ENCODE results near the gene TRIM14.
A peak's percentile ranks its signal among the peaks of the same experiment; 100 is the strongest.
"Not testable (repeated sequence)": the region's sequence is repeated elsewhere in the genome, so short reads cannot be mapped to it uniquely, and the experiment has no call there.

The TRIM14 gene

DNA sequence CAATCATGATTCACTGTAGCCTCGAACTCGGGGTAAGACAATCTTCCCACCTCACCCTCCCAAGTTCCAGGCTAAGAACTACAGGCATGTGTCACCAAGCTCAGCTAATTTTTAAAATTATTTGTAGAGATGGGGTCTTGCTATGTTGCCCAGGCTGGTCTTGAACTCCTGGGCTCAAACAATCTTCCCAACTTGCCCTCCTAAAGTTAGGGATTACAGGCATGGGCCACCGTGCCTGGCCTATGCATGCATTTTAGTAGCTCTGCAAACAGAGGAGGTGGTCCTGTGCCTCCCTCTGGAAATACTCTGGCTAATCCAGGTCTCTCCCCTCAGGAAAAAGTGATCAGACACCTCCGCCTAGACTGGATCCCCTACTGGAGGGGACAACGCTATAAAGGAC is 21.5 kb upstream of the TRIM14 start:
- DNase-seq, result no peak

DNA sequence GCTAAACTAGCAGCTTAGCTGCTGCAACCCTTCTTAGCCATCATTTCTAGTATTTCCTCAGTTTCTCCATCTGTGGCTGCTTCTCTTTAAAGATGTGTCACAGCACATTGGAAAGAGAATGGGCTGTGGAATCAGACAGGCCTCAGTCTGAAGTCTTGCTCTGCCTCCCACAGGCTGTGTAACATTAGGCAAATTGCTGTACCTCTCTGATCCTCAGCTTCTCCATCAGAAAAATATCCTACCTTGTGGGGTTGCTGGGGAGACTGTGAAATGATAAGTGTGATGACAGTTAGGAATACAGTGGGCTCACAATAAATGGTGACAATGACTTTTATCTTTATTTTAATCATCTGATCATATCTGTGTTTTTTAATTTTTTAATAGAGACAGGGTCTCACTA is 17.5 kb upstream of the TRIM14 start:
- no peak for DNase-seq

DNA sequence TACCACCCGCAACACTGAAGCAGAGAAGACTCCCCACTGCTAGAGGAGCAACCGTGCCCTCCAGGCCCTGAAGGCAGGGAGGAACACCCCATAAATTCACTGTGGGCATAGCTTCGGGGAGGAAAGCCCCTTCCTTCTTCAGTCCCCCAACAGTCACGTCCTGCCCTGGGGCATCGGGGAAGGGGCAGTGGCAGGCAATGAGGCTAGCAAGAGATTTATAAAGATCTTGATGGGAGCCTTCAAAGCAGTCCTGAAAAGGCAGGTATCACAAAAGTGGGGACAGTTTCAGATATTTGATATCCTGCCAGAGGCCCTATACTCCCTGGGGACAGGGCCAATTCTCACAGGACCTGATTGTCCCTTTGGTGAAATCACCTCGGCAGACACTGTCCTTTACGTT is 16.9 kb upstream of the TRIM14 start:
- DNase-seq, result no peak

DNA sequence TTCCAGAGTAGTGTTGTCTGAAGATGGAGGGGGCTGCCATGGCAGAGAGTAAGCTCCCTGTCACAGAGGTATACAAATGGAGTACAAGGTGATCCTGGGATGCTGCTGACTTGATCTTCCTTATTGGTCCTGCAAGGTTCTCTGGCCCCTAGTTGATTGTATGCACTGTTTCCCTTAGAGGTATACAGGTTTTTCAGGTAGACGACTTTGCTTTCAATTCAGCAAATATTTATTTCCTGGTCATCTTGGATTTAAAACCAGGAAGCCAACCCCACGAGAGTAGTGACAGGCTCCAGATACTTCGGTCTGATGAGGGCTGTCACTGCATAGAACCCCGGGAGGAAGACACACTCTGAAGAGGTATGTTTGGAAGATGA is 16.5 kb upstream of the TRIM14 start:
- DNase-seq, result no peak

DNA sequence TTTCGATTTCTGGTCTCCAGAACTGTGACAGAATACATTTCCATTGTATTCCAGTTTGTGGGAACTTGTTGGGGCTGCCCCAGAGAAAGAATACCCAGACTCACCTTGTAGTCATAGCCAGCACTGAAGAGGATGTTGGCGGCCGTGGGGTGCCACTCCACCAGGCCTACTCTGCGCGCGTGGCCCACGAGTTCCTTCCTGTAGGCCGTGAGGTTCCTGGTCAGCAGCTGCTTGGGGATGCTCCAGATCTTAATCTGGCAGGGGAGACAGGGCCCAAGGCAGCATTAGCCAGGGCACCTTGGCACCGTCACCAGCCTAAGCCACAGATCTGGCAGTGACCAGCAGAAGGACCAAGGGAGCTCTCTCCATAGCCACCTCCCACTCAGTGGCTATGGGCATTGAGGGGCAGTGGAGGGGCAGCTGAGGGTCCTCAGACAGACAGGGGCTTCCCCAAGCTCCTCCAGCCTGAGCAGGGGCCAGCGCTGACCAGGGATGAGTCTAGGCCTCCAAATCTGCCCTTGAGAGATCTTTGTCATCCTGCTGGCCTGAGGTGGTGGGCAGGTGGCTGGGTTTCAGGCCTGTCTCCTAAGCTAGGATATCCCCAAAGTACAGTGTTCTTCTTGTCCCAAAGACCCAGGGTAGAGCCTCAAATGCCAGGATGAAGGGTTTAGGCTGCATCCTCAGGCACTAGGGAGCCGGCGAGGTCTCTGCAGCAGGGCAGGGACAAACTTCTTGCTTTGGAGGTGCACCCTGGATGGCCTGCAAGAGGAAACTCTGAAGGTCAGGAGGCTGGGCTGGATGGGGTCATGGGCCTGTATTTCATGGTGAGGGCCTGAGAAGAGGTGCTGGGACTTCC is 15.9 kb upstream of the TRIM14 start:
- DNase-seq, result no peak

DNA sequence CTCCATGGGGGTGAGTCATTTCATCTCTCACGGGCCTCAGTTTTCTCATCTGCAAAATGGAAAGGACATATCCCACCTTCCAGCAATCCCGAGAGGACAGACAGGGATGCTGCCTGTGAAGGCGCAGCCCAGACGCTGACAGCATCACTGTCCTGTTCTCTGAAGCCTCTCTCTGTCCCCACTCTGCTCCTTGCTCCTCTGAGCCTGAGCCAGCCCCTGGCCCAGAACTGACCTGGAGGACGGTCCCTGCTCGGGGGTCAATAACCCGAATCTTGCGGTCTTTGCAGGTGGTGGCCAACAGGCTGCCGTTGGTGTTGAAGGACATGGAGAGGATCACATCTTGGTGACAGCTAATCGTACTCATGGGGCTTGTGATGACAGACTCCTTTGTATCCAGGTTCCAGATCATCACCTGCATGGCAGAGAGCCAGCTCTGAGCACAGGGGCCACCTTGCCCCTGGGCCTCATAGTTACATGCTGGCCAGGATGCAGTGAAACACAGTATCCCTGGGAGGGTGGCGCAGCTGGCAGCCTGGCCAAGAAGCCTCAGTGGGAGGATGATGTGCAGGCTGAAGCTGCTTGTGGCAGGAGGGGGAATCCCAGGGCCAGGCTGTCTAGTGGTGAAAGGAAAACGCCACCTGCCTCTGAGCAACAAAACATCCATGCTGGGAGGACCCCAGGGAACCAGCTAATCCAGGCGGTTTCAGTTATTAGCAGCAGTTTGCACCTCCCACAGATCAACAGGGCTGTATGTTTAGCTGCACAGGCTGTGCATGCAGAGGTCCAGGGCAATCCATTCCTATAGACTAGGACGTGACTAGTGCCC is 14.0 kb upstream of the TRIM14 start:
- DNase-seq, result no peak

DNA sequence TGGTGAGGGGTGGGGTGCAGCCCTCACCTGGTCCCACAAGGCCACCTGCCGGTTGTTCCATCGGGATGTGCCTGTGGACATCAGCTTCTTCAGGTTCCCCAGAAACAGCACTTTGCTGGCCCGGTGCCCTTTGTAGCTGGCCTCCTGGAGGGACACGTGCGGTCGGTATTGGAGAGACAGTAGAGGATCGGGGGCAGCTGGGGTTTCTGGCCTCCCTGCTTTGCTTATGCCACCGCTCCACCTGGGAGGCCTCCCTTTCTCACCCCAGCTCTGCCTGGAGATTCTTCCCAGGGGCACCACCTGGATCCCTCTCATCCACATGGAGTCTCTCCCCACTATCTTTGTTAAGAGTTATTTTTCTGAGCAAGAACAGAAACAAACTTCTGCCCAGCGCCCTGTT is 13.1 kb upstream of the TRIM14 start:
- DNase-seq, result no peak

DNA sequence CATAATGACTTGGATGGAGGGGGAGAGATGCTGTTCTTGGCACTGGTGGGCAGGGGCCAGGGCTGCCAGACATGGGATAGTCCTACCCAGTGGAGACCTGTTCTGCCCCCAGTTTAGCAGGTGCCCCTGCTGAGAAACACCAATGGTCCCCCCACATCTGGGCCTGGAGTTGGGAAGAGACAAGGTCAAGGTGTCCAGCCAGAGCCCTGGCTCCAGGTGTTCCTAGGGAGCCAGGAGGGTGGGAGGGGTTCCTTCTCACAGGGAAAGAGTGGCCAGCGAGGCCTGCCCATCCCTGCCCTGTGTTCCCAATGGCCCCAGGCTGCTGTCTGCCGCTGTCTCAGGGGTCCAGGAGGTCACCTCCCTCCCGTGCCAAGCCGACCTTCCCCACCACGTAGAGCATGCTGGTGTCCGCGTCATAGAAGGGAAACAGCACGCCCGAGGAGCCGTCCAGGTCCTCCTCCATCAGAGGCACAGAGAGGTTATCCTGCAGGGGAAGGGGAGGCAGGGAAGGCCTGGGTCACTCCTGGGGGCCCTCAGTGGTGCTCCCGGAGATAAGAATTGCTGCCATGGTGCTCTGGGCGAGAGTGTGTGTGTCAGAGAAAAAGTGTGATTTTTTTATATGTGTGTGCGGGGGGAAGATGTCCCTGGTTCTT is 11.7 kb upstream of the TRIM14 start:
- no peak for DNase-seq

DNA sequence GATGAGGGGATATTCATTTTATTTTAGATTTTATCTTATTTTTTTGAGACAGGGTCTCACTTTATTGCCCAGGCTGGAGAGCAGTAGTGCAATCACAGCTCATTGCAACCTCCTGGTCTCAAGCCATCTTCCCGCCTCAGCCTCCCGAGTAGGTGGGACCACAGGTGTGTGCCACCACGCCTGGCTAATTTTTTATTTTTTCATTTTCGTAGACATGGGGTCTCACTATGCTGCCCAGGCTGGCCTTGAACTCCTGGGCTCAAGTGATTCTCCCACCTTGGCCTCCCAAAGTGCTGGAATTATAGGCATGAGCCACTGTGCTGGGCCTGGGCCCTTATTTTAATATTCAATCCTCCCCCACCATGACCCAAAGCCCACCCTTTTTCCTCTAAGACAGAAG is 11.0 kb upstream of the TRIM14 start:
- DNase-seq, result not testable (repeated sequence)

DNA sequence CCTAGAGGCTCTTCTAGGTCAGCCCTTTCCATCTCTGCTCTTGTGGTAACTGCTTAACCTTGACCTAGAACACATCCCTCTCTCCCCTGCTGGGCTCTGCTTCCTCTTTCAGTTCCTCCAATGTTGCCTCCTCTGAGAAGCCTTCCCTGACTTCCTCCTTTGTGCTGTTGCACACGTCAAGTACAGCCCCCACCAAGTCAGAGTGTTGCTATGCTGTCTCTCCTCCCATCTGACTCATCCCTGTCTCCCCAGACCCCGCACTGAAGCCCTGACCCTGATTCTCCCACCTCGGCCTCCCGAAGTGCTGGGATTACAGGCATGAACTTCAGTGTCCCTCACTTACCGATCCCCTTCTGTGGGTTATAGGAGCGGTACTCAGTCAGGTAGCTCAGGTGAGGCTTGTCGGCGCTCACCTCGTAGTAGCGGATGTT is 10.4 kb upstream of the TRIM14 start:
- DNase-seq, result peak; percentile 94

DNA sequence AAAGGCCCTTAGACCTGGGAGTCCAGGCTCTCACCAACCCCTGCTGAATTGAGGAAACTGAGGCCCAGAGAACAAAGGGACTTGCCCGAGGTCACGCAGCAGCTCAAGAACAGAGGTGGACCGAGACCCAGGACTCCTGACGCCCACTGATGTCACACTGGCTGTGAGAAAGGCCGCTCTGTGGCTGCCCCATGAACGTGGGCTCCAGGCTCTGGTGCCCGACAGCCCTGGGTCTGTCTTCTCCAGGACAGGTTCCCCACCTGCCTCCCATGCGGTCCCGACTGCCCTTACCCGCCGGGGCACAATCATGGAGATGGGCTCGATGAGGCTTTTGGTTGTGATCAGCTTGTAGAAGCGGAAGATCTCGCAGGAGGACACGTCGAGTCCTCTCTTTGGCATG is 9.3 kb upstream of the TRIM14 start:
- DNase-seq, result no peak

DNA sequence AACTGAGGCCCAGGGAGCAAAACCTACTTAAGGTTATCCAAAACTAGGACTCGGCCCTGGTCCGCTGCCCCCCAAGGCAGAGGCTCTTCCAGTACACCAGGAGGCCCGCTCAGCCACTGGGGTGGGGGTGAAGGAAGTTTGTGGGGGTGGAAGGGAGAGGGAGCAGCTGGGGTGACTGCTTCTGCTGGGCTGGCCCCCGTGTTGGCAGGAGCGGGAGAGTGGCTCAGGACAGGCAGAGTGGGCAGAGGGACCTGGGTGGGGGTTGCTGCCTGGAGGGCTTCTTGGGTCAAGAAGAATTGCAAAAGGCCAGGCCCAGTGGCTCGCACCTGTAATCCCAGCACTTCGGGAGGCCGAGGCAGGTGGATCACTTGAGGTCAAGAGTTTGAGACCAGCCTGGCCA is 8.2 kb upstream of the TRIM14 start:
- DNase-seq, result no peak

DNA sequence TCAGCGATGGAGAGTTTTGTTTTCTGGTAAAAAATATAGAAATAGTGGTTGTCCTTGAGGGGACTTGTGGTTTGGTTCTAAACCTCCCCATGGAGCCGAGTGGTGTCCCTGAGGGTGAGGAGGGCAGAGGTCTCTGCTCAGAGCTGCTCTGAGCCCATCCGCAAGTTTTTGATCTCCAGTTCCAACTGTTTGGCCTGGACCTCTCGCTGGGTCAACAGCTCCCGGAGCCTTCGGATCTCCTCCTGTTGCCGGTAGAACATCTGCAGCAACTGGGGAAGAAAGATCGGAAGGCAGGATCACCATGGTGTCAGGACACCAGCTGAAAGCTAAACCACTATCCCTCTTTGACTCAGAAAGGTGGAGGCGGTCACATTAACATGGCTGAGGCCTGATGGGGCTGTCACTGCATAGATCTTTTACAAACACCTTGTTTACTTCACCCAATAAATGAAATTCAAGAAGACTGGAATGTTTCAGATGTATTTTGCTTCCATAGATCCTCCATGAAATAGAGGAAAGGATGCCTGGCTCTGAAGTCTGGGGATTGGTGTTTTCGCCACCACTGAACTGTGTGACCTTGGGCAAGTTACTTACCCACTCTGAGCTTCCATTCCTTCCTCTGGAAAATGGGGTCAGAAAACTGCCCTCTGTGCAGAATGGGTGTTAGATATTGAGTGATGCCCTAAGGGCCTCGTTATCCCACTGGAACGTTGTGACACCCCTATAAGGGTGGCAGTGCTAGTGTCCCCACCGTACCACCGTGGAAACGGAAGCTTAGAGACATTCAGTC is 5.8 kb upstream of the TRIM14 start:
- DNase-seq, result no peak

DNA sequence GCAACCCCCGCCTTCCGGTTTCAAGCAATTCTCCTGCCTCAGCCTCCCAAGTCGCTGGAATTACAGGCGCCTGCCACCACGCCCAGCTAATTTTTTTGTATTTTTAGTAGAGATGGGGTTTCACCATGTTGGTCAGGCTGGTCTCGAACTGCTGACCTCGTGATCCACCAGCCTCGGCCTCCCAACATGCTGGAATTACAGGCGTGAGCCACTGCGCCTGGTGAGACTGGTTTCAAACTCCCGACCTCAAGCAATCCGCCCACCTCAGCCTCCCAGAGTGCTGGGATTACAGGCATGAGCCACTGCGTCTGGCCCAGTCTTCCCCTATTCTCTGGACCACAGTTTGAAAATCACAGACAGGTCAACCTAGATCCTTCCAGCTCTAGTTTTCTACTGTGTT is 5.1 kb upstream of the TRIM14 start:
- DNase-seq, result not testable (repeated sequence)

DNA sequence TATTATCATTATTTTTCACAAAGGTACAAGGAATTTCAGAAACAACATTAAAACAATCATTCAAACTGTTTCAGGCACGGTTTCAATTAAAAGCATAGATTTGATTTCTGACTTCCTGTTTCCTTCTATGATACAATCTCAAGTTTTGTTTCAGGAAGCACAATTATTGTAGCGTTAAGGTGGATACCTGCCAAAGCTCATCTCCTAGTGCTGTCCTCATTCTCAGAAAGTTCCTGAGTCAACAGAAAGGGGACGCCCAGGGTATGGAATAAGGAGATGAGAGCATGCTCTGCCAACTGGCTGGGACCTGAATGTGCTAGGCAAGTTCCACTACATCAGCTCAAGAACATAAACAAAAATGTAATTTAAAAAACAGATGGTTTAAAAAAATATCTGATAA is 2.0 kb upstream of the TRIM14 start:
- peak in 1 of 2 donors; percentile 24 for DNase-seq

DNA sequence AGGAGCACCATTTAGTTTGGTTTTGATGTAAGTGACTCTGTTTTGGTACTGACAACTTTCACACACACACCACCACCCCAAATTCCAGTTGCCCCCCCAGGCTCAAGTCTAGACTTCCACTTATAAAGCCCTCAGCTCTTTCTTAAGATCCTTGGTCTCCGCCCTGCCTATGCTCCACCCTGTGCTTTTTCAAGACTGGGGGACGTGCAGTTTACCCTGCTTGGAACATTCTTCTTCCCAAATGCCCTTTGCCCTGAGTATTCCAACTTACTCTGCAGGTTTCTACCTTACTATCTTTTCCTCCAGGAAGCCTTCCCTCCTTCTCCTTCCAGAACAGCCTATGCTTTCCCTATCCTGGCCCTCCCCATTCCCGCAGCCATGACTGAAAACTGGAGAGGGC is 1.5 kb upstream of the TRIM14 start:
- DNase-seq, result no peak

DNA sequence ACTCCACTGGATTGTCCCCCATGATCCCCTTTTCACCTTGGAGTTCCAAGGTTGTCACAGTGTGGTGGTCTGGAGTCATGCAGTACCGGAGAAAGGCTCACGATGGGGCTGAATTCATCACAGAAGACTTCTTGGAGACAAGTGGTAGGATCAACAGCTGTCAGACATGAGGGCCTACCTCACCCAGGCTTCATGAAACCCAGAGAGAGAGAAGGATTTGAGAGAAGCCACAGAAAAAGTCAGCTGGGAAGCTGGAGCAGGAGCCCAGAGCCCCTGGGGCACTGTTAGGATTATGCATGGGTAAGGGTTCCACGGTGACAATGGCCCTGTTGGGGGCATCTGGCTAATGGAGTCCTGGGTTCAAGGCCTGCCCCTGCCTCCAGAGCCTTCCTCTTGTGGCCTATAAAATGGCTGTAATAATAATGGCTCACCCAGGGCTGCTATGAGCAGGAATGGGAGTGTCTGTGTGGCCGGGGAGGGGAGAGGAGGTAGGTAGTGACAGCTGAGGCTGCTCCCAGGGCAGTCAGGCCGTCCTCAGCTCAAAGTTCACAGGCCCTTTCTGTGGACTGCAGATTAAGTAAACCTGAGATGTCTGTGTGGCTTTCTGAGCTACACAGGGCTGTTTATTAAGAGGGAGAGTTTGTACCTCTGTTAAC is 910 bp downstream of the TRIM14 start:
- peak; percentile 52 to 63 for DNase-seq

DNA sequence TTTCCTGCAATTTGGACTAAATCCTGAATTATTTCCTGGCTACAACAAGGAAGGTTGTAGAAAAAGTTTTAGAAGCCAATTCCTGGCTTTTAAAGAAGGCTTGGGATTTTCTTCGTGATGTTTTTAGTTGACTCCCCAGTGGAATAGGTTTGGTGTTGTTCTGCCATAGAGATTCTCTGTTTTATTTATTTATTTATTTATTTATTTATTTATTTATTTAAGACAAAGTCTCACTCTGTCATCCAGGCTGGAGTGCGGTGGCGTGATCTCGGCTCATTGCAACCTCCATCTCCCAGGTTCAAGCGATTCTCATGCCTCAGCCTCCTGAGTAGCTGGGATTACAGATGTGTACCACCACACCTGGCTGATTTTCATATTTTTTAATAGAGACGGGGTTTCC is 1.9 kb downstream of the TRIM14 start:
- DNase-seq, result not testable (repeated sequence)

DNA sequence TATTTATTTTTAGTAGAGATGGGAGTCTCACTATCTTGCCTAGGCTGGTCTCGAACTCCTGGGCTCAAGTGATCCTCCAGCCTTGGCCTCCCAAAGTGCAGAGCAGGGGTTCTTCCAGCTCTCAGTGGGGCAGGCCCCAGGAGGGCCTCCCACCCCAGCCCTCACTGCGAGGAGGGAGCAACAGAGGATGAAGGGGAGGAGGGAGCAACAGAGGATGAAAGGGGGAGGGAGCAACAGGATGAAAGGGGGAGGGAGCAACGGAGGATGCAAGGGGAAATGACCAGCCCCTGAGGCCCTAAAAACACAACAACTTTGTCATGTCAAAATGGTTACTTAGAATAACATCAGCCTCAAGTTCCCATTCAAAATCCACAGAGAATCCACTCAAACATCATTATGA is 10.0 kb downstream of the TRIM14 start:
- DNase-seq, result no peak

DNA sequence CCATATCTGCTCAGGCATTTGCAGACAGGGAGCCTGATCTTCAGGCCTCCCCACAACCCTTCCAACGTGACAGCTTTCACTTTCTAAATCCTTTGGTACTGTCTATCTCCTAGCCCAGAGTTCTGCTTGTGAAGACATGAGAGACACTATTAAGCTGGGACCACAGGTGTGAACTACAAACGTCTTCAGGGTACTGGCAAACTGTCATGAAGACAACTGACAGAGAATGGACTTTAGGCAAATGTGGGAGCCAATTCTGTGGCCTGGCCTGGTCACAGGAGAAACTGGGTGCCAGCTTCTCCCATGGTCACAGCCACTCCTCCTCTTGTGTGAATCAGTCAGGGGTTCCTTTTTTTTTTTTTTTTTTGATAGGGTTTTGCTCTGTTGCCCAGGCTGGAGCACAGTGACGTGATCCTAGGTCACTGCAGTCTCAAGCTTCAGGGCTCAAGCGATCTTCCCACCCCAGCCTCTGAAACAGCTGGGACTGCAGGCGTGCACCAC is 10.4 kb downstream of the TRIM14 start:
- DNase-seq, result peak; percentile 75 to 80

DNA sequence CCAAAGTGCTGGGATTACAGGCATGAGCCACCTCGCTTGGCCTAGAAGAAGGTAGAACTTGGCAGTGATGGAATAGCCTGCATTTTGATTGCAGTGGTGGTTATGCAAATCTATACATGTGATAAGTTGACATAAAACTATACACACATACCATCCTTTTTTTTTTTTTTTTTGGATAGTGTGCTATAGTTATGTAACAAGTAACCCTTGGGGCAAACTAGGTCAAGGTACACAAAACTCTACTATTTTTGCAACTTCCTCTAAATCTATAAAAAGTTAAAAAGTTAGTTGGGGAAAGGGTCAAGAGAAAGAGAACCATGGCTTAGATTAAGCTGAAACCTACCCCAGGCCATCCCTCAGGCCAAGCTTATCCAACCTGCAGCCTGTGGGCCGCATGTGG is 11.1 kb downstream of the TRIM14 start:
- peak; percentile 45 to 81 for DNase-seq

DNA sequence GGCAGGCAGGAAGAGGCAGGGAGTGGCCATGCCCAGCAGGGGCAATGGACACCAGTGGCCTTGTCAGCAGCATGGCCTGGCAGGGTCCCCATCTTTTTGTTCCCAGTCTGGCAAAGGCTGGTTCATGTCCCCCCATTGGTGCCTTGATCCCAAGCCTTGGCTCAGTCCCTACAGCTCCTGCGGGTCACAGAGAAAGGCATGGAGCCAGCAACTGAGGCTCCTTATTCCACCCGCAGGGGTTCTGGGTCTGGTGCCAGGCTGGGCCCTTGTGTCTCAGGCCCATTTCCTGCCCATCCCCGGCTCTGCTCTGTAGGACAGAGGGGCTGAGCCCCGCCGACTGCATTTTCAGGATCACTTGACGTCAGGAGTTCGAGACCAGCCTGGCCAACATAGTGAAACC is 14.0 kb downstream of the TRIM14 start:
- DNase-seq, result no peak

All from inflammatory macrophage (primary cell).